K562 (cell line): ENCODE results near the gene SLC25A21. TPM values are rescaled to one million over a fixed set of nuclear protein-coding genes. Genes with fewer than 3 reads are reported as not detected.

Experiments
- ATF6 ChIP-seq: sonication (generic); formaldehyde crosslinking; IDR thresholded peaks from 2 replicates; pipeline ENCODE4 v1.4.0; 2020; ENCODE audit warnings: mild to moderate bottlenecking, missing genetic modification reagents
- BCOR ChIP-seq: fragments of 450-650 bp; IDR thresholded peaks from 2 replicates; pipeline ENCODE4 v1.6.1; 2016
- BDP1 ChIP-seq: IDR thresholded peaks from 3 replicates; pipeline ENCODE4 v1.6.1; 2011; ENCODE audit not compliant: insufficient read length, insufficient read depth
- FUS ChIP-seq: fragments of 200-400 bp; formaldehyde crosslinking; optimal IDR thresholded peaks from 2 replicates; pipeline ENCODE3; 2017; ENCODE audit warnings: low read depth, low read length
- HMG20B ChIP-seq: fragments of 250-450 bp; sonication (Bioruptor Pico); IDR thresholded peaks from 2 replicates; pipeline ENCODE4 v1.5.0; 2021; ENCODE audit warnings: mild to moderate bottlenecking
- HNRNPUL1 ChIP-seq: fragments of 200-400 bp; formaldehyde crosslinking; IDR thresholded peaks from 2 replicates; pipeline ENCODE4 v1.6.1; 2017; ENCODE audit warnings: low read length
- KAT8 ChIP-seq: fragments of 450-650 bp; IDR thresholded peaks from 2 replicates; pipeline ENCODE4 v1.6.1; 2016; ENCODE audit warnings: low read depth, mild to moderate bottlenecking
- MCM5 ChIP-seq: fragments of 450-650 bp; IDR thresholded peaks from 2 replicates; pipeline ENCODE4 v1.6.1; 2016; ENCODE audit warnings: low read depth
- MCM7 ChIP-seq, 2 experiments: fragments of 450-650 bp; IDR thresholded peaks; 2 replicates each; pipeline ENCODE4 v1.6.1; 2016 to 2018
- MTA1 ChIP-seq: fragments of 450-650 bp; IDR thresholded peaks from 2 replicates; pipeline ENCODE4 v1.6.1; 2017; ENCODE audit warnings: borderline replicate concordance
- MTA3 ChIP-seq: fragments of 450-650 bp; formaldehyde crosslinking; IDR thresholded peaks from 2 replicates; pipeline ENCODE4 v1.6.1; 2017; ENCODE audit warnings: mild to moderate bottlenecking, borderline replicate concordance
- NKRF ChIP-seq: fragments of 450-650 bp; IDR thresholded peaks from 2 replicates; pipeline ENCODE4 v1.6.1; 2016; ENCODE audit warnings: borderline replicate concordance
- NONO ChIP-seq, 2 experiments: fragments of 200-400 bp in 1 of 2; fragments of 450-650 bp in 1 of 2; formaldehyde crosslinking in 1 of 2; IDR thresholded peaks; 2 replicates each; pipeline ENCODE4 v1.6.1; 2017; ENCODE audit warnings: low read depth in 2 of 2, mild to moderate bottlenecking in 2 of 2, moderate library complexity in 2 of 2, low read length in 1 of 2
- NR3C1 ChIP-seq: sonication (generic); formaldehyde crosslinking; IDR thresholded peaks from 2 replicates; pipeline ENCODE4 v1.8.1; 2022; ENCODE audit warnings: missing genetic modification reagents
- SAFB2 ChIP-seq: fragments of 200-400 bp; formaldehyde crosslinking; IDR thresholded peaks from 2 replicates; pipeline ENCODE4 v1.6.1; 2018; ENCODE audit warnings: borderline replicate concordance, low read length, low read depth, moderate library complexity; ENCODE audit not compliant: severe bottlenecking
- SMC3 ChIP-seq: conservative IDR thresholded peaks from 2 replicates; pipeline ENCODE4 v1.6.1; 2011; ENCODE audit warnings: low read depth, low read length, improper control_type of control experiment; ENCODE audit not compliant: insufficient read depth
- SUPT5H ChIP-seq: fragments of 450-650 bp; IDR thresholded peaks from 2 replicates; pipeline ENCODE4 v1.6.1; 2016
- TARDBP ChIP-seq: fragments of 450-650 bp; IDR thresholded peaks from 2 replicates; pipeline ENCODE4 v1.6.1; 2016
- TCF3 ChIP-seq: sonication (generic); formaldehyde crosslinking; IDR thresholded peaks from 2 replicates; pipeline ENCODE4 v1.4.0; 2020; ENCODE audit warnings: mild to moderate bottlenecking, missing genetic modification reagents
- ZNF175 ChIP-seq: fragments of 200-800 bp; sonication (Bioruptor generic); IDR thresholded peaks from 2 replicates; pipeline ENCODE4 v1.6.1; 2016; ENCODE audit warnings: low read depth, mild to moderate bottlenecking, missing genetic modification characterization, missing compliant biosample characterization
- ZNF347 ChIP-seq: fragments of 450-650 bp; formaldehyde crosslinking; IDR thresholded peaks from 2 replicates; pipeline ENCODE4 v1.4.0; 2020; ENCODE audit warnings: low read depth, mild to moderate bottlenecking, moderate library complexity
- ZNF384 ChIP-seq: IDR thresholded peaks from 2 replicates; pipeline ENCODE4 v1.6.1; 2012; ENCODE audit warnings: low read depth, low read length, improper control_type of control experiment
- ZNF436 ChIP-seq: fragments of 250-450, 450-650 bp; sonication (Bioruptor Pico); formaldehyde crosslinking; IDR thresholded peaks from 2 replicates; pipeline ENCODE4 v1.7.0; 2020; ENCODE audit warnings: mild to moderate bottlenecking
- ZNF766 ChIP-seq: fragments of 200-800 bp; sonication (Bioruptor generic); conservative IDR thresholded peaks from 2 replicates; pipeline ENCODE4 v1.6.1; 2016; ENCODE audit warnings: missing genetic modification characterization, missing compliant biosample characterization
- polyA plus RNA-seq, 8 experiments: library from polyadenylated mRNA; depleted of rRNA in 4 of 8; stranded (reverse) in 5 of 8; unstranded in 3 of 8; fragments of >200 nt; fragmentation: Nextera tagmentation in 2 of 8; fragmentation: Illumina TruSeq in 1 of 8; extraction: Ambion mirVana in 2 of 8; extraction: Trizol in 1 of 8; gene quantifications; 2 replicates each; pipeline versions ENCODE4 v1.2.1 to v1.2.3, GENCODE V29; 2011 to 2014; ENCODE audit warnings: inconsistent platforms in 1 of 8, missing spikeins in 1 of 8
- total RNA-seq, 7 experiments: library from RNA; depleted of rRNA in 6 of 7; stranded (reverse); fragments of >200 nt in 6 of 7; fragmentation: Illumina TruSeq in 2 of 7; extraction: Trizol in 2 of 7; gene quantifications; 2 replicates each; pipeline versions ENCODE4 v1.2.1 to v1.2.3, GENCODE V29; 2011 to 2021; ENCODE audit warnings: low replicate concordance in 1 of 7
- TF ChIP-seq, protein P1 (sequence below), 3 experiments: fragments of 200-800 bp in 1 of 3; sonication (Bioruptor generic) in 1 of 3; sonication (generic) in 1 of 3; formaldehyde crosslinking in 1 of 3; IDR thresholded peaks; 2 replicates each; pipeline versions ENCODE4 v1.6.1 to v1.8.0; 2016 to 2022; ENCODE audit warnings: mild to moderate bottlenecking in 2 of 3, missing compliant biosample characterization in 2 of 3, missing genetic modification characterization in 2 of 3, missing genetic modification reagents in 1 of 3

SLC25A21 gene
- total and polyA plus RNA-seq, 9 of the 15 experiments (the other 6 are each of a cell fraction or from before 2014, with no cell fraction given) = 15.2 to 46.7 (median 28.7) TPM

- TF ChIP-seq, protein P1, sequence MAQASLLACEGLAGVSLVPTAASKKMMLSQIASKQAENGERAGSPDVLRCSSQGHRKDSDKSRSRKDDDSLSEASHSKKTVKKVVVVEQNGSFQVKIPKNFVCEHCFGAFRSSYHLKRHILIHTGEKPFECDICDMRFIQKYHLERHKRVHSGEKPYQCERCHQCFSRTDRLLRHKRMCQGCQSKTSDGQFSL (CRISPR knock-in tag; IDR thresholded peaks at IDR 0.05) = 0 out of 2 replicates have a peak, but pooled peaks have one; percentile 21
- TF ChIP-seq, protein P1 (tag; IDR thresholded peaks at IDR 0.05) = peak in 1 of 2 experiments; percentile 98; a peak in 2 of 4 replicates
- TF ChIP-seq MCM5 (no peak), ATF6 (CRISPR knock-in tag) (no peak), BCOR (no peak), NR3C1 (CRISPR knock-in tag) (no peak), KAT8 (no peak), TCF3 (CRISPR knock-in tag) (no peak), MTA3 (0 out of 2 replicates have a peak, but pooled peaks have one; percentile 5), MTA1 (no peak; the same call in 1 of the 2 replicates), BDP1 (no peak), ZNF384 (no peak), SUPT5H (no peak), FUS (no peak), TARDBP (no peak), ZNF436 (no peak), ZNF347 (CRISPR knock-in tag) (peak; percentile 88), HMG20B (CRISPR knock-in tag) (0 out of 2 replicates have a peak, but pooled peaks have one; percentile 71), SAFB2 (no peak), NKRF (no peak), ZNF175 (CRISPR knock-in tag) (peak; percentile 99), ZNF766 (CRISPR knock-in tag) (peak; percentile 97), MCM7 (IDR thresholded peaks at IDR 0.05) (no peak), SMC3 (no peak), NONO (IDR thresholded peaks at IDR 0.05; ENCODE audit: low read depth in 2 of 2, low read length in 1 of 2) (no peak), HNRNPUL1 (no peak)
Observed at GRCh38 chr14:37167151-37168047, 5.0 kb downstream of the SLC25A21 start (continued).
